Activated CD4-positive, alpha-beta T cell treated with anti-CD3 and anti-CD28 coated beads, Interleukin-2, Interleukin-4, amounts not matched to agents 100 ng/mL and 50 ng/mL, durations not matched to agents 16 hours and 8 hours (primary cell): ENCODE data around the gene CTSE.

Source experiments
- DNase-seq: peaks from one replicate; pipeline ENCODE4 v3.0.0-alpha.2; 2020; ENCODE audit warnings: low spot score

The CTSE gene

DNA sequence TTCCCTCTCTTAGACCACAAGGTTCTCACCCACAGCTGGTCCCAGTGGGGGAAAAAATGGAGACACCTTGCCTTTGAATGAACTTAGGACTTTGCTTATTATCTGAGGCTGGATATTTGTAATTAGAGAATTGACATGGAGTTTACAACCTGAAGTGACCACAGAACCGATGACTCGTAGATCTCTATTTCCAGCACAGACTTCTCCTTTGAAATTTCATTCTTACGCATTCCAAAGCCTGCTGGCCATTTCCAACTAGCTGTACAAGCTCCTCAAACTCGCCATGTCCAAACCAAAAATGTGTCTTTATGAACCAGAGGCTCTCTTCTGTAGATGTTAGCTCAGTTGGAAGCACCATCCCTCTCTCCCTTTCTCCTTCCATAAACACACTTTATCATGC is 32.5 kb downstream of the CTSE start:
- DNase-seq = no peak

- no peak for DNase-seq
Observed at GRCh38 chr1:205990226-205990625, 33.5 kb downstream of the CTSE start.

DNA sequence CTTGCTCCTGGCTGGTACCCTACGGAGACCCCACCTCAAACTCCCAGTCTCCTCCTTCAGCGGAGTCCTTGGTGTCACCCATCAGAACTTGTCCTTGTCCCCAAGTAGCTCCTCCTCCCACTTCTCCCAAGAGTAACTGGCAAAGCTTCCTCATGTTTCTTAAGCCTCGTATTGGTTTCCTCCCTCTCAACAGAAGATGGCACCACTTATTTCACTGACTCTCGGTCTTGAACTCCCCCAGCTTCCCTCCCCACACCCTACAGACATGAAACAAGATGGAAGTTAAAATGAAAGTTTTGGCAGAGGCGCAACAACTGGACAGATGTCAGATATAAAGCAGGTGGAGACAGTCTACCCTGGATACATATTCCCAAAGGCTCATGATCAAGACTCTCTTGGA is 33.9 kb downstream of the CTSE start:
- no peak for DNase-seq

DNA sequence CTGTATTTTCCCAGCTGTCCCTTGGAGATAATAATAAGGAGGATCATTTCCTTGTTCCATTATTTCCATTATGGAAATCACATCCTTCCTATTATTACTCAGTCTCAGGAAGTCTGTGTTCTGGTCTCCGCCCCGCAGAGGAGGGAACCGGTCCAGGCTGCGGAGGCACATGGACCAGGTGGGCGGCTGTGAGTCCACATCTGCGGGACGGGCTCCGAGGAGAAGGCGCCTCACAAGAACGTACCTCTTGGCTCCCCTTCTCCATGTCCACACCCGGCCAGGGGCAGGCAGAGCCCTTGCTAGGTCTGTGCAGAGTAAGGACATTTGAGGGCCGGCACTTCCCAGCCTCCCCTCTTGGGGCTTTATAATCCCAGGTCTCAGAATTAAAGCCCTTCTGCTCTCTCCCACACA is 35.1 kb downstream of the CTSE start:
- no peak for DNase-seq

- DNase-seq = no peak
Observed at GRCh38 chr1:205986861-205987260, 36.8 kb downstream of the CTSE start.

- no peak for DNase-seq
Observed at GRCh38 chr1:205986292-205986691, 37.4 kb downstream of the CTSE start.

- DNase-seq = no peak
Observed at GRCh38 chr1:205985330-205986005, 38.2 kb downstream of the CTSE start.

DNA sequence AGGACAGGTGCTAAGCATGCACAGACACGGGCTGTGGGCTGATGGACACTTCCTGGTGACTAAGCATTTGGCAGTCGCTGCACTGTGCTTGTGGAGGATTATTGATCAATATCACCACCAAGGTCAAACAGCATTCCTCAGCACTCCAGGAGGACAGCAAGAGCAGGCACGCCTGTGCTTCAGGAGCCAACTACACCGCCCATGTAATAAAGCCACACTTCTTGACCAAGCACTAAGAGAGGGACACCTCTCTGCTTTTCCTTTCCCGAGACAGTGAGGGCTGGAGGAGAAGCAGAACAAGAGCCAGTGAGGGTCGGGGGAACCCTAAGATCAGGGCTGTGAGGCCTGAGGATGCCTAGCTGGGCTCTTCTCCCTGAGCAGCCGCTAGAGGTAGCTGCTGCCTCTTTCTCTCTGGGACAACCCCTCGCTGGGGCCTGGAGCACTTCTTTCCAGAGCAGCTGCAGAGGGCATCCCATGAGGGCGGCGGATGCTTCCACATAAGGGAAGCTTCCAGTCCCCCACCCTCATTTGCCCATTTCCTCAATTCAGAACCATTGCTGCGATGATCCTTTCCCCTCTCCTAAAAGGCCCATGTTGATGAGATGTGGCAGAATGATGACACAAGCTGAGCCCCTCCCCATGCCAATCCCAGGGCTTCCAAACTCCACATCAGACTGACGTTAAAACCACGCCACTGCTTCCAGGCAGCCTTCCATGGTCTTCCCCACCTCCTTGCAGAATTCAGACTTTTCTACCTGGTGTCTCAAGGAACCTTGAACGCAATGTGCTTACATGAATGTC is 39.6 kb downstream of the CTSE start:
- DNase-seq = peak; percentile 35

DNA sequence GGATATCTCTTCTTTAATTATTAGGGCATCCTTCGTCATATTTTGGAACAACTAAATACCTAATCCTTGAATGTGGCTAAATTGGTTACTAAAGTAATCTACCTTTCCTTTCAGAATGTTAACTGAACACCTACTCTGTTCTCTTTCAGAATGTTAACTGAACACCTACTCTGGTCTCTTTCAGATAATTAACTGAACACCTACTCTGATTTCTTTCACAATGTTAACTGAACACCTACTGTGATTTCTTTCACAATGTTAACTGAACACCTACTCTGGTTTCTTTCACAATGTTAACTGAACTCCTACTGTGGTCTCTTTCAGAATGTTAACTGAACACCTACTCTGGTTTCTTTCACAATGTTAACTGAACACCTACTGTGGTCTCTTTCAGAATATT is 42.4 kb downstream of the CTSE start:
- DNase-seq = no peak

DNA sequence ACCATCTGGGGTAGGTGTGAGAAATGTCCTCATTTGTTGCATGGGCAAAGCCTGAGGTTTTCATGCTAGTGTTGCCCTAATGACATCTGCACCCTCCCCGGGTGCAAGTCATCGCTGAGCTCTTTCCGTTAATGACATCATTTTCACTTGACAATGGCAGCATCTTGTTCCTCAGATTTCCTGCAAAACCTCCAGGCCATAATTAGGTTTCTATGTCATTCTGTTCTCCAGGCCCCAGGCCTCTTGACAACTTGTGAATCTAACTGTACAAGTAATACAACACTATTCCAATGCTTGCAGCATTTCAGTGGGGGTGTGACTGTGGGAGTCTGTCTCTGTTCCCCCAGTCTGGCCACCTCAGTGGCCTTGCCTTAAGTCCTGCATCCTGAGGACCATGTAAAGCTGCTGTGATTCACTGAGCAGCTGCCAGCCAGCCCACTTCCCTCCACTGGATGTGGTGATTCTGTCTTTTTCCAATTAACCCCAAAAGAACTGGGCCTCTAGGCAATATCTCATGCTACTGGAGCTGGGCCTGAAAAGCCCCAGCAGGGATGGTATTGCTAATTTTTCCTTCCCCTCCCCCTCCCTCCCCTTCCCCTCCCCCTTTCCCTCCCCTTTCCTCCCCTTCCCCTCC is 43.3 kb downstream of the CTSE start:
- no peak for DNase-seq

GRCh38 chr1:205979301-205979700 is 44.4 kb downstream of the CTSE start:
- DNase-seq = no peak

DNA sequence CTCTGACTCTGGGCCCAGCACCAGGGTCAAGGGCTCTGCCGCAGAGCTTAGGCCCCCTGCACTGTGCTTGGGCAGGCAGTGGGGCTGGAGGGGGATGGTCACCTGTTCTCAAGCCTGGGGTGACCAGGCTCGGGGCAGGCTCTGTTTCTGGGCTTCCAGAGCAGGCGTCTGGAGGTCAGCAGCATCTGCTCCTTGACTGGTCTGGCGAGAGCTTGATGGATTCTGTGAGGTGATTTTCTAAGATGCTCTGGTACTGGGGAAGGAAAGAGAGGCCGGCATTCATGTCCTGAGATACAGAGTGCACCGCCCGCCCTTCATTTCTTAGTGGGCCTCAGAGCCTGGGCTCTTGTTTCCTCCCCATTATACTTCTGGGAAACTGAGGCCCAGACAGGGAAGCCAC is 45.0 kb downstream of the CTSE start:
- DNase-seq = no peak

- peak; percentile 80 for DNase-seq
Observed at GRCh38 chr1:205977402-205978014, 46.2 kb downstream of the CTSE start.

DNA sequence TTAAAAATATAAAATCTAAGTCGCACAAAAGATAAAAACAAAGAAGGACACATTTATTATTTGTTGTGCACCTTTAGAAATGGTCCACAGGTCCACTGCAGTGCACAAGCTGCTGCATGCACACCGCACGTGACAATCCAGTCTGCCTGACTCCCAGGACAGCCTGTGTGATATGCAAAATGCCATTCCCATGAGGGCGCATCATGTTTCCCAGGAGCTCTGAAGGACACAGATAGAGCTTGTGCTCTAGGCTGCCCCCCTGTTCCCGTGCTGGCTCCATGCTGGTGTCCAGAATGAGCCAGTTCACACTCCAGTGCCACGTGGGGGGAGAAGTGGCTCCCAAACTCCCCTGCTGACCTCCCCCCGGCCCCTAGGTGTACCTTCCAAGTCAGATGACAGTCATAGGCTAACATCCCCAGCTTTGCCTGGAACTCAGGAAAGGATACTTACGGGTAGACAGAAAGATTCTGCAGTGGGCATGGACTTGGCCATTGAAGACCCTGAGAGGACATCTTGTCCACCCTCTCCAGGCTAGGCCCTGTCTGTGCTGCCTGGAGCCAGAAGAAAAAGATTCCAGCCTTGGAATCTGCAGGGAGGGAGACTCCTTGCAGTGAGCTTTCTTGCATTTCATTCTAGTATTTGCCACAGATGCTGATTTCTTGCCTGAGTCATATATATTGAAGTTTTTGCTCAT is 46.8 kb downstream of the CTSE start:
- no peak for DNase-seq

DNA sequence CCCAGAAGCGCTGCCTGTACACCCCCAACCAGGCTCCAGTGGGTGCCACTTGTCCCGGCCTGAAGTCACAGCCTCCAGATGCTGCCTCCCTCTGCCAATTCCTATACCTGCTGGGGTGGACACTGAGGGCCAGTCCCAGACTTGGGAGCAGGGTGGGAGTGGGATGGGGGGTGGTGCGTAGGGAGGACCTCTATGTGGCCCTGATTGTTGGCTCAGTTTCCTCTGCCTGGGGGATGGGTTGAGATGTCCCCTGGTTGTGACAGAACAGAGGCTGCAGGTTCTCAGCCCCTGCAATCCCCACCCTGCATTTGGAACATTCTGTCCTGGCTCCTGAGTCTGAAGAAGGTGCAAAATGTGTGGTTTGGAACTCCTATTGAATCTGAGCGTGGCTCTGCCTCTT is 47.7 kb downstream of the CTSE start:
- DNase-seq = no peak

- DNase-seq = no peak
Observed at GRCh38 chr1:205975387-205975998, 48.2 kb downstream of the CTSE start.

DNA sequence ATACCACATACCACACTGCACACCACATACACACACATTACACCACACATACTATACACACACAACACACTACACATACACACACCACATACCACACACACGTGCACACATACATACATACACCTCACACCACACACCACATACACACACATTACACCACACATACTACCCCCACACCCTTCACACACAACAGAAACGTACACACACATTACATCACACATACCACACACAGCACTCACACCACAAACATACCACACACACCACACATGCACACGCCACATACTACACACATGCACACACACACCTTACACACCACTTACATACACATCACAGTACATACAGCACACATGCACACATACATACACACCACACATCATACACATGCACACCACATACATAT is 49.0 kb downstream of the CTSE start:
- DNase-seq = no peak

DNA sequence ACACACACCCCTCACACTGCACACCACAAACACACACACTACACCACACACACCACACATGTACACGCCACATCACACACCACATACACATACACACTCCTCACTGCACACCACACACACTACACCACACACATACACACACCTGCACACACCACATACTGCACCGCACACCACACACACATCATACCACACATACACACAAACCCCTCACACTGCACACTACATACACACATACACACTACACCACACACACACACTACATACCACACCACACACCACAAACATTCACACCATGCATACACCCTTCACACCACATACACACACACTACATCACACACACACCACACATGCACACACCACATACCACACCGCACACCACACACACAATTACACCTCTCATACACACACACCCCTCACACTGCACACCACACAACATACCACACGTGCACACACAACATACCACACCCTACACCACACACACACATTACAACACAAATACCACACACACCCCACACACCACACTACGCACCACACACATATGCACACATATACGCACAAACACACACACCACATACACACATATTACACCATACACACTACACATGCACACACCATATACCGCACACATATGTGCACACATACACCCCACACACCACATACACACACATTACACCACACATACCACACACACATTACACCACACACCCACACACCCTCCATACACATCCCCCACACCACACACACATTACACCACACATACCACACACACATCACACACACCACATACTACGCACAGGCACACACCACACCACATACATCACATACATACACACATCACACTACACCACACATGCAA is 50.1 kb downstream of the CTSE start:
- DNase-seq = no peak

GRCh38 chr1:205972491-205973168 is 51.1 kb downstream of the CTSE start:
- no peak for DNase-seq

DNA sequence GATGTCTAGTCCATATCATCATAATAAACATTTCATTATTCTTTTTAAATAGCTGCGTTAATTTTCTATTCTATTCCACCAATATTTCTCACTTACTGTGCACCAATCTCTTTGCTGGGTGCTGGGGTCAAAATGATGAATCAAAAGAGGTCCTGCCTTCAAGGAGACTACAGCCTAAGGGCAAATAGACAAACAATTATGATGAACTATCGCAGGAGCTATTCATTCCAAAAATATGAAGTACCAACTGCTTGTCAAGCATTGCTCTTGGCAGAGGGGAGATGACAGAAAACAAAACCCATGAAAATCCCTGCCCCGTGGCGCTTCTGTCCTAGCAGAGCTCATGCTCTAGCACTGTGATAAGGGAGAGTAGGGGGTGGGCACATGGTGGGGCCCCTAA is 51.6 kb downstream of the CTSE start:
- DNase-seq = no peak
